HL-60 (cell line): Measurements from ENCODE around the gene AMOT.

Experiments used
- SPI1 ChIP-seq: IDR thresholded peaks from 2 replicates; pipeline ENCODE4 v1.6.1; 2012; ENCODE audit warnings: low read depth, mild to moderate bottlenecking, borderline replicate concordance
- TF ChIP-seq, protein P1 (sequence below): IDR thresholded peaks from one replicate; pipeline ENCODE4 v1.5.1; 2011; ENCODE audit warnings: low read length, control low read depth, inconsistent platforms; ENCODE audit not compliant: insufficient read depth
- TF ChIP-seq, protein P2 (sequence below): IDR thresholded peaks from 2 replicates; pipeline ENCODE4 v1.6.1; 2012; ENCODE audit warnings: low read depth; ENCODE audit not compliant: insufficient replicate concordance

DNA sequence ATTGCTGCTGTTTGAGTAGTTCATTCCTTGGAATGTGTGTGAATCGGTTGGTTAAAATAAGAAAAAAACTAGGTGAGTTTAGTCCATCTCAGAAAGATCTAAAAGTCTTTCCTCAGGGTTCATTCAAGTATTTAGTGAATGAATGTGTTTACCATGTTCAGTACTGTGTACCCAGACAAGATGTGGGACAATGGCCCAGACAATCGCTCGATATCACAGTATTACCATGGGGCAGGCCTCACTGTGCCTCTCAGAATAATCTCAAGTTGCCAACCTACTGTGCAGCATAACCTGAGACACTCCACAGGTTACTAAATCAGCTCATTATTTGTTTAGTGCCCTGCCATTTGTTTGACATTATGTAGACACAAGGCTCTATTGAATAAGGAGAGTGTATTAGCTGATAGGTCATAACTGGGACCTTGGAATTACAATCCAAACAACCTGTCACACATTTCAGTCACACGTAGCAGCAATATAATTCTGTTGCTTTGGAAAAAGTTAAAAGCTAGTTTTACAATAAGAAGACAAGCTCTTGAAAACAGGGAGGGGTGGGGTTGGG is 24.9 kb upstream of the AMOT start:
- TF ChIP-seq, protein P1, sequence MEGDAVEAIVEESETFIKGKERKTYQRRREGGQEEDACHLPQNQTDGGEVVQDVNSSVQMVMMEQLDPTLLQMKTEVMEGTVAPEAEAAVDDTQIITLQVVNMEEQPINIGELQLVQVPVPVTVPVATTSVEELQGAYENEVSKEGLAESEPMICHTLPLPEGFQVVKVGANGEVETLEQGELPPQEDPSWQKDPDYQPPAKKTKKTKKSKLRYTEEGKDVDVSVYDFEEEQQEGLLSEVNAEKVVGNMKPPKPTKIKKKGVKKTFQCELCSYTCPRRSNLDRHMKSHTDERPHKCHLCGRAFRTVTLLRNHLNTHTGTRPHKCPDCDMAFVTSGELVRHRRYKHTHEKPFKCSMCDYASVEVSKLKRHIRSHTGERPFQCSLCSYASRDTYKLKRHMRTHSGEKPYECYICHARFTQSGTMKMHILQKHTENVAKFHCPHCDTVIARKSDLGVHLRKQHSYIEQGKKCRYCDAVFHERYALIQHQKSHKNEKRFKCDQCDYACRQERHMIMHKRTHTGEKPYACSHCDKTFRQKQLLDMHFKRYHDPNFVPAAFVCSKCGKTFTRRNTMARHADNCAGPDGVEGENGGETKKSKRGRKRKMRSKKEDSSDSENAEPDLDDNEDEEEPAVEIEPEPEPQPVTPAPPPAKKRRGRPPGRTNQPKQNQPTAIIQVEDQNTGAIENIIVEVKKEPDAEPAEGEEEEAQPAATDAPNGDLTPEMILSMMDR = no peak
- TF ChIP-seq, protein P2, sequence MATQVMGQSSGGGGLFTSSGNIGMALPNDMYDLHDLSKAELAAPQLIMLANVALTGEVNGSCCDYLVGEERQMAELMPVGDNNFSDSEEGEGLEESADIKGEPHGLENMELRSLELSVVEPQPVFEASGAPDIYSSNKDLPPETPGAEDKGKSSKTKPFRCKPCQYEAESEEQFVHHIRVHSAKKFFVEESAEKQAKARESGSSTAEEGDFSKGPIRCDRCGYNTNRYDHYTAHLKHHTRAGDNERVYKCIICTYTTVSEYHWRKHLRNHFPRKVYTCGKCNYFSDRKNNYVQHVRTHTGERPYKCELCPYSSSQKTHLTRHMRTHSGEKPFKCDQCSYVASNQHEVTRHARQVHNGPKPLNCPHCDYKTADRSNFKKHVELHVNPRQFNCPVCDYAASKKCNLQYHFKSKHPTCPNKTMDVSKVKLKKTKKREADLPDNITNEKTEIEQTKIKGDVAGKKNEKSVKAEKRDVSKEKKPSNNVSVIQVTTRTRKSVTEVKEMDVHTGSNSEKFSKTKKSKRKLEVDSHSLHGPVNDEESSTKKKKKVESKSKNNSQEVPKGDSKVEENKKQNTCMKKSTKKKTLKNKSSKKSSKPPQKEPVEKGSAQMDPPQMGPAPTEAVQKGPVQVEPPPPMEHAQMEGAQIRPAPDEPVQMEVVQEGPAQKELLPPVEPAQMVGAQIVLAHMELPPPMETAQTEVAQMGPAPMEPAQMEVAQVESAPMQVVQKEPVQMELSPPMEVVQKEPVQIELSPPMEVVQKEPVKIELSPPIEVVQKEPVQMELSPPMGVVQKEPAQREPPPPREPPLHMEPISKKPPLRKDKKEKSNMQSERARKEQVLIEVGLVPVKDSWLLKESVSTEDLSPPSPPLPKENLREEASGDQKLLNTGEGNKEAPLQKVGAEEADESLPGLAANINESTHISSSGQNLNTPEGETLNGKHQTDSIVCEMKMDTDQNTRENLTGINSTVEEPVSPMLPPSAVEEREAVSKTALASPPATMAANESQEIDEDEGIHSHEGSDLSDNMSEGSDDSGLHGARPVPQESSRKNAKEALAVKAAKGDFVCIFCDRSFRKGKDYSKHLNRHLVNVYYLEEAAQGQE = no peak
- no peak for TF ChIP-seq SPI1
